ENCODE measurements around the gene CCDC6.

GRCh38 chr10:59878289-59878688, 28.1 kb downstream of the CCDC6 start:
- TF ChIP-seq CTCF (IDR thresholded peaks at IDR 0.05 in 4 of 5, conservative IDR thresholded peaks at IDR 0.05 in 1 of 5) (no peak), POLR2A (IDR thresholded peaks at IDR 0.05) (no peak)

All from gastrocnemius medialis (tissue), 4 donors.